Measurements from ENCODE around the gene SLC1A3. TPM values are rescaled to one million over a fixed set of nuclear protein-coding genes. Genes with fewer than 3 reads are reported as not detected.

Gene SLC1A3
- total and polyA plus RNA-seq, 10 of the 15 experiments (the other 5 are each of a cell fraction or from before 2014, with no cell fraction given): 0.23 to 4.4 (median 3.3) TPM

DNA sequence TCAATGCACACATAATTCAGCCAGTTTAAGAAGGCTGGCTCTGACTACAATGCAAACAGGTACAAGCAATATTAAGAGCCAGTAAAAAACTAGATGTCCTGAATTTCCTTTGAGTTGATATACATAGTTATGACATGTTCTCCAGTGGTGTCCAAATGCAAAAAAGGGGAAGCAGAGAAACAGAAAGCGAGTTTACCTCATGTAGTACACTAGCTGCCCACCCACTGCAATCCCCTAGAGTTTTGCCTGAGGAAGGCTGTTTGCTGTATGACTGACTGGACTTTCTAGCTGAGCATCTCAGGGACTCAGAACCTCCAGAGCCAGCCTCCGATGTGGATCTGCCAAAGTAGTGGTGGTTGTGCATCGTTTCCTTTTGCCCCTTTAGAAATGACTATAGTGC, 44.8 kb upstream of the SLC1A3 start:
- no peaks in the 10 kb centered on the region for H4K20me1 ChIP-seq (ENCODE audit: control insufficient read depth, insufficient read depth)
- DNase-seq (ENCODE audit: low read depth, low spot score) (no peak), FAIRE-seq (no peak), ATAC-seq (peak; percentile 29; the same call in 2 of the 3 replicates)
- H3K27ac ChIP-seq (ENCODE audit: control insufficient read depth, insufficient read depth): no peak overlapping the region
- CTCF ChIA-PET: no interaction called here
- no peak overlapping the region for H3K4me3 ChIP-seq
- SMC1A ChIA-PET (ENCODE audit: uncharacterized antibody, unreplicated experiment): interaction anchor here (1.4 kb wide), 1 partner anchor 14 kb away, joined by 3 read pairs; no protein-coding TSS in a partner anchor
- no peak overlapping the region for H2AFZ ChIP-seq (ENCODE audit: control insufficient read depth, low read depth, low read length)
- POLR2A ChIA-PET: no interaction called here
- H3K9me3 ChIP-seq (replicated peaks; ENCODE audit: control insufficient read depth, insufficient read depth, low read length): no peaks in the 10 kb centered on the region
- WGBS (ENCODE audit: insufficient coverage, insufficient replicate concordance, low lambda C conversion rate, missing lambda C conversion rate): 8% methylated on average over 3 of the region's 3 CpGs
- H3K79me2 ChIP-seq (ENCODE audit: control insufficient read depth, insufficient read depth, low read length): no peaks in the 10 kb centered on the region
- intact Hi-C loops (cut with micrococcal nuclease; ENCODE audit: unreplicated experiment): no loop called here
- RAD21 ChIA-PET (ENCODE audit: unreplicated experiment): no interaction called here
- TF ChIP-seq, protein P1, sequence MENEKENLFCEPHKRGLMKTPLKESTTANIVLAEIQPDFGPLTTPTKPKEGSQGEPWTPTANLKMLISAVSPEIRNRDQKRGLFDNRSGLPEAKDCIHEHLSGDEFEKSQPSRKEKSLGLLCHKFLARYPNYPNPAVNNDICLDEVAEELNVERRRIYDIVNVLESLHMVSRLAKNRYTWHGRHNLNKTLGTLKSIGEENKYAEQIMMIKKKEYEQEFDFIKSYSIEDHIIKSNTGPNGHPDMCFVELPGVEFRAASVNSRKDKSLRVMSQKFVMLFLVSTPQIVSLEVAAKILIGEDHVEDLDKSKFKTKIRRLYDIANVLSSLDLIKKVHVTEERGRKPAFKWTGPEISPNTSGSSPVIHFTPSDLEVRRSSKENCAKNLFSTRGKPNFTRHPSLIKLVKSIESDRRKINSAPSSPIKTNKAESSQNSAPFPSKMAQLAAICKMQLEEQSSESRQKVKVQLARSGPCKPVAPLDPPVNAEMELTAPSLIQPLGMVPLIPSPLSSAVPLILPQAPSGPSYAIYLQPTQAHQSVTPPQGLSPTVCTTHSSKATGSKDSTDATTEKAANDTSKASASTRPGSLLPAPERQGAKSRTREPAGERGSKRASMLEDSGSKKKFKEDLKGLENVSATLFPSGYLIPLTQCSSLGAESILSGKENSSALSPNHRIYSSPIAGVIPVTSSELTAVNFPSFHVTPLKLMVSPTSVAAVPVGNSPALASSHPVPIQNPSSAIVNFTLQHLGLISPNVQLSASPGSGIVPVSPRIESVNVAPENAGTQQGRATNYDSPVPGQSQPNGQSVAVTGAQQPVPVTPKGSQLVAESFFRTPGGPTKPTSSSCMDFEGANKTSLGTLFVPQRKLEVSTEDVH (IDR thresholded peaks at IDR 0.05; ENCODE audit: low read depth, partially characterized antibody): no peak
- no peak for TF ChIP-seq RB1 (IDR thresholded peaks at IDR 0.05; ENCODE audit: borderline replicate concordance)
- no peak for TF ChIP-seq PML (IDR thresholded peaks at IDR 0.05; ENCODE audit: low read length)
- TF ChIP-seq, protein P2, sequence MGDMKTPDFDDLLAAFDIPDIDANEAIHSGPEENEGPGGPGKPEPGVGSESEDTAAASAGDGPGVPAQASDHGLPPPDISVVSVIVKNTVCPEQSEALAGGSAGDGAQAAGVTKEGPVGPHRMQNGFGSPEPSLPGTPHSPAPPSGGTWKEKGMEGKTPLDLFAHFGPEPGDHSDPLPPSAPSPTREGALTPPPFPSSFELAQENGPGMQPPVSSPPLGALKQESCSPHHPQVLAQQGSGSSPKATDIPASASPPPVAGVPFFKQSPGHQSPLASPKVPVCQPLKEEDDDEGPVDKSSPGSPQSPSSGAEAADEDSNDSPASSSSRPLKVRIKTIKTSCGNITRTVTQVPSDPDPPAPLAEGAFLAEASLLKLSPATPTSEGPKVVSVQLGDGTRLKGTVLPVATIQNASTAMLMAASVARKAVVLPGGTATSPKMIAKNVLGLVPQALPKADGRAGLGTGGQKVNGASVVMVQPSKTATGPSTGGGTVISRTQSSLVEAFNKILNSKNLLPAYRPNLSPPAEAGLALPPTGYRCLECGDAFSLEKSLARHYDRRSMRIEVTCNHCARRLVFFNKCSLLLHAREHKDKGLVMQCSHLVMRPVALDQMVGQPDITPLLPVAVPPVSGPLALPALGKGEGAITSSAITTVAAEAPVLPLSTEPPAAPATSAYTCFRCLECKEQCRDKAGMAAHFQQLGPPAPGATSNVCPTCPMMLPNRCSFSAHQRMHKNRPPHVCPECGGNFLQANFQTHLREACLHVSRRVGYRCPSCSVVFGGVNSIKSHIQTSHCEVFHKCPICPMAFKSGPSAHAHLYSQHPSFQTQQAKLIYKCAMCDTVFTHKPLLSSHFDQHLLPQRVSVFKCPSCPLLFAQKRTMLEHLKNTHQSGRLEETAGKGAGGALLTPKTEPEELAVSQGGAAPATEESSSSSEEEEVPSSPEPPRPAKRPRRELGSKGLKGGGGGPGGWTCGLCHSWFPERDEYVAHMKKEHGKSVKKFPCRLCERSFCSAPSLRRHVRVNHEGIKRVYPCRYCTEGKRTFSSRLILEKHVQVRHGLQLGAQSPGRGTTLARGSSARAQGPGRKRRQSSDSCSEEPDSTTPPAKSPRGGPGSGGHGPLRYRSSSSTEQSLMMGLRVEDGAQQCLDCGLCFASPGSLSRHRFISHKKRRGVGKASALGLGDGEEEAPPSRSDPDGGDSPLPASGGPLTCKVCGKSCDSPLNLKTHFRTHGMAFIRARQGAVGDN (IDR thresholded peaks at IDR 0.05): no peak
- TF ChIP-seq MEF2B (IDR thresholded peaks at IDR 0.05; ENCODE audit: partially characterized antibody, poor library complexity, severe bottlenecking): no peak
- TF ChIP-seq GABPA (IDR thresholded peaks at IDR 0.05; ENCODE audit: low read depth): no peak
- TF ChIP-seq SPI1 (IDR thresholded peaks at IDR 0.05; ENCODE audit: borderline replicate concordance, insufficient read depth, low read depth, low read length): no peak
- TF ChIP-seq CREM (IDR thresholded peaks at IDR 0.05; ENCODE audit: low read depth): no peak
- no peak for TF ChIP-seq ZNF622 (IDR thresholded peaks at IDR 0.05)
- TF ChIP-seq RAD21 (IDR thresholded peaks at IDR 0.05; ENCODE audit: insufficient read depth, low read depth, low read length): no peak
- TF ChIP-seq, protein P3, sequence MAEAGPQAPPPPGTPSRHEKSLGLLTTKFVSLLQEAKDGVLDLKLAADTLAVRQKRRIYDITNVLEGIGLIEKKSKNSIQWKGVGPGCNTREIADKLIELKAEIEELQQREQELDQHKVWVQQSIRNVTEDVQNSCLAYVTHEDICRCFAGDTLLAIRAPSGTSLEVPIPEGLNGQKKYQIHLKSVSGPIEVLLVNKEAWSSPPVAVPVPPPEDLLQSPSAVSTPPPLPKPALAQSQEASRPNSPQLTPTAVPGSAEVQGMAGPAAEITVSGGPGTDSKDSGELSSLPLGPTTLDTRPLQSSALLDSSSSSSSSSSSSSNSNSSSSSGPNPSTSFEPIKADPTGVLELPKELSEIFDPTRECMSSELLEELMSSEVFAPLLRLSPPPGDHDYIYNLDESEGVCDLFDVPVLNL (IDR thresholded peaks at IDR 0.05; ENCODE audit: low read depth, low read length): no peak
- no peak for TF ChIP-seq EED (IDR thresholded peaks at IDR 0.05; ENCODE audit: low read depth)
- TF ChIP-seq, protein P4, sequence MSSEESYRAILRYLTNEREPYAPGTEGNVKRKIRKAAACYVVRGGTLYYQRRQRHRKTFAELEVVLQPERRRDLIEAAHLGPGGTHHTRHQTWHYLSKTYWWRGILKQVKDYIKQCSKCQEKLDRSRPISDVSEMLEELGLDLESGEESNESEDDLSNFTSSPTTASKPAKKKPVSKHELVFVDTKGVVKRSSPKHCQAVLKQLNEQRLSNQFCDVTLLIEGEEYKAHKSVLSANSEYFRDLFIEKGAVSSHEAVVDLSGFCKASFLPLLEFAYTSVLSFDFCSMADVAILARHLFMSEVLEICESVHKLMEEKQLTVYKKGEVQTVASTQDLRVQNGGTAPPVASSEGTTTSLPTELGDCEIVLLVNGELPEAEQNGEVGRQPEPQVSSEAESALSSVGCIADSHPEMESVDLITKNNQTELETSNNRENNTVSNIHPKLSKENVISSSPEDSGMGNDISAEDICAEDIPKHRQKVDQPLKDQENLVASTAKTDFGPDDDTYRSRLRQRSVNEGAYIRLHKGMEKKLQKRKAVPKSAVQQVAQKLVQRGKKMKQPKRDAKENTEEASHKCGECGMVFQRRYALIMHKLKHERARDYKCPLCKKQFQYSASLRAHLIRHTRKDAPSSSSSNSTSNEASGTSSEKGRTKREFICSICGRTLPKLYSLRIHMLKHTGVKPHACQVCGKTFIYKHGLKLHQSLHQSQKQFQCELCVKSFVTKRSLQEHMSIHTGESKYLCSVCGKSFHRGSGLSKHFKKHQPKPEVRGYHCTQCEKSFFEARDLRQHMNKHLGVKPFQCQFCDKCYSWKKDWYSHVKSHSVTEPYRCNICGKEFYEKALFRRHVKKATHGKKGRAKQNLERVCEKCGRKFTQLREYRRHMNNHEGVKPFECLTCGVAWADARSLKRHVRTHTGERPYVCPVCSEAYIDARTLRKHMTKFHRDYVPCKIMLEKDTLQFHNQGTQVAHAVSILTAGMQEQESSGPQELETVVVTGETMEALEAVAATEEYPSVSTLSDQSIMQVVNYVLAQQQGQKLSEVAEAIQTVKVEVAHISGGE (CRISPR knock-in tag; IDR thresholded peaks at IDR 0.05): no peak
- no peak for TF ChIP-seq FOS (IDR thresholded peaks at IDR 0.05; ENCODE audit: borderline replicate concordance, extremely low read depth, insufficient read length)
- no peak overlapping the region for H3K9ac ChIP-seq (ENCODE audit: control insufficient read depth, insufficient read depth, low read length)
- H3K36me3 ChIP-seq (ENCODE audit: control insufficient read depth in 2 of 2, insufficient read depth in 2 of 2, low read length in 1 of 2): no peaks in the 10 kb centered on the region
- H3K4me1 ChIP-seq (ENCODE audit: control insufficient read depth, insufficient read depth, low read length): no peaks in the 10 kb centered on the region
- BruUV-seq (replicated peaks): no TSS peak
- no peaks in the 10 kb centered on the region for H3K27me3 ChIP-seq (replicated peaks in 1 of 2; ENCODE audit: control insufficient read depth in 2 of 2, insufficient read depth in 2 of 2, low read length in 1 of 2)
- H3K4me2 ChIP-seq (ENCODE audit: control insufficient read depth, insufficient read depth): no peak overlapping the region
- in situ Hi-C loops (cut with MboI): no loop called here
